Esophagus squamous epithelium (tissue), 5 donors: ENCODE measurements around the gene TMEM100. TPM values are rescaled to one million over a fixed set of nuclear protein-coding genes. Genes with fewer than 3 reads are reported as not detected.

ENCODE experiments used
- DNase-seq: peaks from one replicate; lab custom pipeline; 2025; lab: John Stamatoyannopoulos, UW
- H3K27ac ChIP-seq, 4 donors: fragments of 200-600 bp; sonication (generic); one replicate each; pipeline ENCODE4 v1.5.1; 2016 to 2019; ENCODE audit warnings: mild to moderate bottlenecking in 1 of 4
- H3K27me3 ChIP-seq, 4 donors: fragments of 200-600 bp; sonication (generic); 1 replicate in 3 of 4; 2 replicates in 1 of 4; pipeline versions ENCODE4 v1.5.1 to v1.6.0; 2017 to 2021; ENCODE audit warnings: antibody characterized with exemption in 1 of 4
- H3K36me3 ChIP-seq, 3 donors: fragments of 200-600 bp; sonication (generic); one replicate each; pipeline ENCODE4 v1.5.1; 2016 to 2019
- H3K4me1 ChIP-seq, 3 donors: fragments of 200-600 bp; sonication (generic); one replicate each; pipeline ENCODE4 v1.5.1; 2017 to 2019
- H3K4me3 ChIP-seq, 4 donors: fragments of 200-600 bp; sonication (generic); 1 replicate in 3 of 4; 2 replicates in 1 of 4; pipeline ENCODE4 v1.5.1; 2016 to 2019; ENCODE audit warnings: mild to moderate bottlenecking in 2 of 4, moderate library complexity in 1 of 4
- H3K9me3 ChIP-seq, 3 donors: fragments of 200-600 bp; sonication (generic); one replicate each; pipeline ENCODE4 v1.5.1; 2016 to 2019
- CTCF ChIP-seq, 6 experiments: fragments of 450-650 bp in 4 of 6; fragments of 200-600 bp in 2 of 6; sonication (generic) in 2 of 6; IDR thresholded peaks; one replicate each; pipeline ENCODE4 v1.5.1; 2016 to 2019; ENCODE audit warnings: antibody characterized with exemption in 6 of 6, mild to moderate bottlenecking in 4 of 6, moderate library complexity in 4 of 6
- POLR2A ChIP-seq, 4 donors: fragments of 450-650 bp; IDR thresholded peaks; one replicate each; pipeline ENCODE4 v1.6.1; 2017; ENCODE audit warnings: antibody characterized with exemption in 4 of 4, mild to moderate bottlenecking in 4 of 4, moderate library complexity in 3 of 4
- WGBS, 2 donors: methylation state at CpG; one replicate each; pipeline ENCODE4 v1.1.5; 2018; 5-methylcytosine and 5-hydroxymethylcytosine counted together
- intact Hi-C: fragments of 100-400 bp; cut with DNase I; formaldehyde crosslinking; loops from one replicate; pipeline ENCODE4 v1.15.0; 2022
- total RNA-seq, 4 donors: library from RNA; depleted of rRNA; stranded (reverse); fragments of >200 nt; gene quantifications; one replicate each; pipeline ENCODE4 v1.1.0, GENCODE V29; 2016
- donor health status: DM: yes; HTN: yes; CAD: no.

TMEM100 gene
- total RNA-seq, 4 donors from 2014 or later: 1.1 to 7.8 (median 3.1) TPM; not detected in 1

- 96 to 100% methylated on average over 1 of the region's 1 CpG for WGBS, 2 donors
- no peak overlapping the region for H3K27ac ChIP-seq
- H3K27me3 ChIP-seq: no peaks in the 10 kb centered on the region
- intact Hi-C loops: no loop called here
- no peaks in the 10 kb centered on the region for H3K36me3 ChIP-seq
- H3K4me1 ChIP-seq: no peaks in the 10 kb centered on the region
- H3K9me3 ChIP-seq: no peaks in the 10 kb centered on the region
- no peak overlapping the region for H3K4me3 ChIP-seq
- DNase-seq: no peak
- no peak for TF ChIP-seq CTCF (IDR thresholded peaks at IDR 0.05)
- no peak for TF ChIP-seq POLR2A (IDR thresholded peaks at IDR 0.05)
Measured at GRCh38 chr17:55745258-55745657, 22.6 kb upstream of the TMEM100 start.

- no peak for DNase-seq
- no peak for TF ChIP-seq POLR2A (IDR thresholded peaks at IDR 0.05)
- no peak for TF ChIP-seq CTCF (IDR thresholded peaks at IDR 0.05)
- WGBS, 2 donors: 27 to 31% methylated on average over 3 of the region's 3 CpGs
- intact Hi-C loops: no loop called here
- Histone ChIP-seq H3K9me3 (no peaks in the 10 kb centered on the region), H3K36me3 (no peaks in the 10 kb centered on the region), H3K4me3 (no peak overlapping the region), H3K4me1 (no peaks in the 10 kb centered on the region), H3K27ac (no peak overlapping the region), H3K27me3 (no peaks in the 10 kb centered on the region)
Measured at GRCh38 chr17:55743103-55743679, 20.5 kb upstream of the TMEM100 start.

- intact Hi-C loops: no loop called here
- Histone ChIP-seq H3K36me3 (no peaks in the 10 kb centered on the region), H3K4me1 (no peaks in the 10 kb centered on the region), H3K27ac (no peak overlapping the region), H3K9me3 (no peaks in the 10 kb centered on the region), H3K27me3 (no peaks in the 10 kb centered on the region), H3K4me3 (no peak overlapping the region)
- TF ChIP-seq CTCF (IDR thresholded peaks at IDR 0.05): no peak
- TF ChIP-seq POLR2A (IDR thresholded peaks at IDR 0.05): no peak
- 65 to 70% methylated on average over 12 of the region's 12 CpGs for WGBS, 2 donors
- no peak for DNase-seq
Measured at GRCh38 chr17:55742272-55743102, 19.8 kb upstream of the TMEM100 start.

GRCh38 chr17:55741356-55741700, 18.7 kb upstream of the TMEM100 start:
- Histone ChIP-seq H3K9me3 (no peaks in the 10 kb centered on the region), H3K4me3 (no peak overlapping the region), H3K36me3 (no peaks in the 10 kb centered on the region), H3K27ac (no peak overlapping the region), H3K4me1 (no peaks in the 10 kb centered on the region), H3K27me3 (no peaks in the 10 kb centered on the region)
- intact Hi-C loops: no loop called here
- TF ChIP-seq POLR2A (IDR thresholded peaks at IDR 0.05): no peak
- no peak for DNase-seq
- 85 to 95% methylated on average over 3 of the region's 3 CpGs for WGBS, 2 donors

- intact Hi-C loops: no loop called here
- DNase-seq: no peak
- H3K27me3 ChIP-seq: no peaks in the 10 kb centered on the region
- TF ChIP-seq POLR2A (IDR thresholded peaks at IDR 0.05) (no peak), CTCF (IDR thresholded peaks at IDR 0.05) (no peak)
- H3K4me3 ChIP-seq: no peak overlapping the region
- H3K27ac ChIP-seq: no peak overlapping the region
- no peaks in the 10 kb centered on the region for H3K36me3 ChIP-seq
- H3K9me3 ChIP-seq: no peaks in the 10 kb centered on the region
- no peaks in the 10 kb centered on the region for H3K4me1 ChIP-seq
- 81 to 86% methylated on average over 10 of the region's 10 CpGs for WGBS, 2 donors
Measured at GRCh38 chr17:55740511-55741355, 18.1 kb upstream of the TMEM100 start.
